Ureter (tissue), 1 donor: ENCODE measurements around the gene TMEM121. TPM values are rescaled to one million over a fixed set of nuclear protein-coding genes. Genes with fewer than 3 reads are reported as not detected.
"Not testable (repeated sequence)": the region's sequence is repeated elsewhere in the genome, so short reads cannot be mapped to it uniquely, and the experiment has no call there.

ENCODE experiments used
- DNase-seq: peaks from one replicate; pipeline ENCODE4 v3.0.0-alpha.2; 2020; ENCODE audit warnings: low spot score
- total RNA-seq: library from RNA; stranded (reverse); gene quantifications from one replicate; pipeline ENCODE4 v1.2.4, GENCODE V29; 2023
- donor health status: DM: yes; HTN: yes; CAD: no.

The TMEM121 gene
- total RNA-seq, 1 donor from 2014 or later, result 1.1 TPM

DNA sequence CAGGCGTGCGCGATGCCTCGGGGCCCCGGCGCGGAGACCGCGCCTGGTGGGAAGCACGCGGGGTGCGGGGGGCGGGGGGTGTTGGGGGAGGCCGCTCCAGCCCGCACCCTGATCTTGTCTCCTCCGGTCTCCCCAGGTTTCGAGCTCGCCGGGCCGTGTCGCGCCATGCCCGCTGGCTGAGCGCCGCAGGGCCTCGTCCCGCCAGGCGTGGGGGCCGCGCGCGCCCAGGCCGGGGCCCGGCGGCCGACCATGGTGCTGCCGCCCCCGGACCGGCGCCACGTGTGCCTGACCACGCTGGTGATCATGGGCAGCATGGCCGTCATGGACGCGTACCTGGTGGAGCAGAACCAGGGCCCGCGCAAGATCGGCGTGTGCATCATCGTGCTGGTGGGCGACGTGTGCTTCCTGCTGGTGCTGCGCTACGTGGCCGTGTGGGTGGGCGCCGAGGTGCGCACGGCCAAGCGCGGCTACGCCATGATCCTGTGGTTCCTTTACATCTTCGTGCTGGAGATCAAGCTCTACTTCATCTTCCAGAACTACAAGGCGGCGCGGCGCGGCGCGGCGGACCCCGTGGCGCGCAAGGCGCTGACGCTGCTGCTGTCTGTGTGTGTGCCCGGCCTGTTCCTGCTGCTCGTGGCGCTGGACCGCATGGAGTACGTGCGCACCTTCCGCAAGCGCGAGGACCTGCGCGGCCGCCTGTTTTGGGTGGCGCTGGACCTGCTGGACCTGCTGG lies 2.4 kb downstream of the TMEM121 start:
- DNase-seq, result no peak

DNA sequence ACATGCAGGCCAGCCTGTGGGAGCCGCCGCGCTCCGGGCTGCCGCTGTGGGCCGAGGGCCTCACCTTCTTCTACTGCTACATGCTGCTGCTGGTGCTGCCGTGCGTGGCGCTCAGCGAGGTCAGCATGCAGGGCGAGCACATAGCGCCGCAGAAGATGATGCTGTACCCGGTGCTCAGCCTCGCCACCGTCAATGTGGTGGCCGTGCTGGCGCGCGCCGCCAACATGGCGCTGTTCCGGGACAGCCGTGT lies 2.9 kb downstream of the TMEM121 start:
- no peak for DNase-seq

DNA sequence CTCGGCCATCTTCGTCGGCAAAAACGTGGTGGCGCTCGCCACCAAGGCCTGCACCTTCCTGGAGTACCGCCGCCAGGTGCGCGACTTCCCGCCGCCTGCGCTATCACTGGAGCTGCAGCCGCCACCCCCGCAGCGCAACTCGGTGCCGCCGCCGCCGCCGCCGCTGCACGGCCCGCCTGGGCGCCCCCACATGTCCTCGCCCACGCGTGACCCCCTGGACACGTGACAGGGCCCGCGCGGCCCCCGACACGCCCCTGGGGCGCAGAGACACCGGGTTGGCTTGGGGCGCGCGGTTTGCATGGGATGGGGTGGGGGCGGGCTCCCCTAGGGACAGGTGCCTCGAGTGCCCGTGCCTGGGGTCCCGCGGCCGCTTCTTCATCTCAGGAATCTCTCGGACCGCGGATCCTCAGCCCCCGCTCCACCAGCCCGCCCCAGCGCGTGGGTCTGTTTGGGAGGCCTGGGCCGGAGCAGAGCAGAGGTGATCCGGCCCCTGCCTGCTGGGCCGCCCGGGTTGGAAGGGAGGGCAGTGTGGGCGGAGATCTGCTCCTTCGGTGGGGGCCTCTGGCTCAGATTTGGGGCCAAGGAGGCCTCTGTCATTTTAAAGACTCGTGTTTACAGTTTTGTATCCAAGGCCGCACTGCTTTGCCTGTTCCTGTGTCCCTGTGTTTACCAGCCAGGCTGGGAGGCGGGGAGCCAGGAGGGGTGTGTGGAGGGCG lies 3.3 kb downstream of the TMEM121 start:
- DNase-seq, result no peak

GRCh38 chr14:105530285-105531087 lies 4.1 kb downstream of the TMEM121 start:
- DNase-seq, result no peak

GRCh38 chr14:105531088-105531893 lies 4.9 kb downstream of the TMEM121 start:
- DNase-seq, result no peak

DNA sequence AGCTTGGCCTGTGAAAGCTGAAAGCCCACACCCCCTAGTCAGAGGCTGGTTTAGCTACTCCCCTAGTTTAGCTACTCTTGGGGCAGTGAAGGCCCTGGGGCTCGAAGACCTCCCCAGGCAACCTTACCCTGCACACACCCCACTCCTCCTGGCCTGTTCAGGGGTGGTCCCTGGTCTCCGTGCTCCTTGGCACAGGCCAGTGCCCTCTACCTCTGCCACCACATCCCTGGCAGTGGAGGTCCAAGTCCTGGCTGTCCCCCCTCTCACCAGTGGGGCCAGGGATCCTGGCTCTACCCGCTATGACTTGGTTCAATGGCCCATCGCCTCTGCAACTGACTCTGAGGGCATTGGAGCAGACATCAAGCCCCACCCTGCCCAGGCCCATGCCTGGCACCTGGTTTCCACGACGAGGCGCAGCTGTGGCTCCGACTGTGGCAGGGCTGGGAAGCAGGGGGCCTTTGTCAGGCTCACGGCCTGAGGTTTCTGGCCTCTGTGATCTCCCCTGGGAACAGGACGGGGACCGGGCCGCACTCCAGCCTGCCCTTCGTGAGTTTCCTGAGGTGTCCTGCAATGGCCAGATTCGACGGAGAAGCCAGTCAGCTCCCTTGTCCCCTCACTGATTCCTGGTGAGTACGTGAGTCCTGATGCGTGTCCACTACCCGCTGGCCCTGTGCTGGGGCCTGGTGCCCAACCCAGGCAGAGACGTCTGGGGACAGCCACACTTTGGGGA lies 5.7 kb downstream of the TMEM121 start:
- no peak for DNase-seq

GRCh38 chr14:105532735-105533141 lies 6.4 kb downstream of the TMEM121 start:
- no peak for DNase-seq

- no peak for DNase-seq
These were observed 7.0 kb downstream of the TMEM121 start for GRCh38 chr14:105533391-105533790.

- DNase-seq, result no peak
These were observed 7.6 kb downstream of the TMEM121 start for GRCh38 chr14:105533811-105534498.

GRCh38 chr14:105534586-105534985 lies 8.2 kb downstream of the TMEM121 start:
- DNase-seq, result no peak

DNA sequence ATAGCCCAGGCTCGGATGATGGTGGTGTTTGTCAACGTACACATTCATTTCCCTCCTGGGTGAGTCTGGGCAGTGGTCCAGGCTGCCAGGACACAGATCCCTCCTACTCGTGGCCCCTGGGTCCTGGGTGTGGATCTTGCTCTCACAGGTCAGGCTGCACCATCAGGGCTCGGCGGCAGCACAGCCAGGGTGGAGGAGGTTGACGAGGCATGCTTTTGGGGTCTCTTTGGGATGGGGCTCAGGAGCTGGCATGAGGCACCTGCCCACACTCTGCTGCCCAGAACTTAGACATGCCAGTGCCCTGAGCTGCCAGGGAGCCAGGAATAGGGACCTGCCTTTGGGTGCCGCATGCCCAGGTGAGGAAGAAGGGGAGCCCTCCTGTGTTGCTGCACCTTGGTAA lies 9.7 kb downstream of the TMEM121 start:
- DNase-seq, result no peak

DNA sequence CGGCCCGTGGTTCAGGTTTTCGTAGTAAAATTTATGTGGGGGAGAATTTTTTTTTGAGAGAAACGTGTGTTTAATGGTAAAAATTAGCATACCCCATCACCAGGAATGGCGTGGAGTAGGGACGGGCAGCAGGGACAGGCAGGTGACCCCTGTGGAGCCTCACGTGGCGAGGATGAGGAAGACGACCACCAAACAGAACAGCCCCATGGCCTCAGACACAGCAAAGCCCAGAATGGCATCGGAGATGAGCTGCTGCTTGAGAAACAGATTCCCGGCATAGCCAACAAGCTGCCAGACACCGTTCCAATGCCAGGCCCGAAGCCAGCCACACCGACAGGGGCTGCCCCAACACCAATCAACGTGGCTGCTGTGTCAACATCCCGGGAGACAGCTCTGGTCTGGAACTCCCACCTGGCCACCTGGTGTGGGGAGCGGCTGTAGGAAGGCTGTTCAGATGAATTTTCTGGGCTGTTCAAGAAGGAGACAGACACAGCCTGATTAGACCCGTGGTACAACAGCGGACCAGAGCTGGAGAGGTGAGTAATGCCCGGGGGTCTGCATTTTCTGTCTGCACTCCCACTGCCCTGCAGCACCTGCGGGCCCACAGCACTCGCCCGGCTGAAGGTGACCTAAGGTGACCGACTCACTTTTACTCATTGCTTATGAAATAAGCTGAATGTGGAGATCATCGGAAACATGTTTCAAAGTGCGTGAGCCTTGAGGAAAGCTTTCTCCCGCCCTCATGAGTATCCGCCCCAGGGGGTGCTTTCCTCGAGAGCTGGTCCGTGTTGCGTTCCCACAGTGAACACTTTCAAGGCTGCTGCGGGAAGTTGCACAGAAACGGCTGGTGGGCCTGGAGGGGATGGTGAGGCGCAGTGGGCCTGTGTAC lies 10.6 kb downstream of the TMEM121 start:
- no peak for DNase-seq

DNA sequence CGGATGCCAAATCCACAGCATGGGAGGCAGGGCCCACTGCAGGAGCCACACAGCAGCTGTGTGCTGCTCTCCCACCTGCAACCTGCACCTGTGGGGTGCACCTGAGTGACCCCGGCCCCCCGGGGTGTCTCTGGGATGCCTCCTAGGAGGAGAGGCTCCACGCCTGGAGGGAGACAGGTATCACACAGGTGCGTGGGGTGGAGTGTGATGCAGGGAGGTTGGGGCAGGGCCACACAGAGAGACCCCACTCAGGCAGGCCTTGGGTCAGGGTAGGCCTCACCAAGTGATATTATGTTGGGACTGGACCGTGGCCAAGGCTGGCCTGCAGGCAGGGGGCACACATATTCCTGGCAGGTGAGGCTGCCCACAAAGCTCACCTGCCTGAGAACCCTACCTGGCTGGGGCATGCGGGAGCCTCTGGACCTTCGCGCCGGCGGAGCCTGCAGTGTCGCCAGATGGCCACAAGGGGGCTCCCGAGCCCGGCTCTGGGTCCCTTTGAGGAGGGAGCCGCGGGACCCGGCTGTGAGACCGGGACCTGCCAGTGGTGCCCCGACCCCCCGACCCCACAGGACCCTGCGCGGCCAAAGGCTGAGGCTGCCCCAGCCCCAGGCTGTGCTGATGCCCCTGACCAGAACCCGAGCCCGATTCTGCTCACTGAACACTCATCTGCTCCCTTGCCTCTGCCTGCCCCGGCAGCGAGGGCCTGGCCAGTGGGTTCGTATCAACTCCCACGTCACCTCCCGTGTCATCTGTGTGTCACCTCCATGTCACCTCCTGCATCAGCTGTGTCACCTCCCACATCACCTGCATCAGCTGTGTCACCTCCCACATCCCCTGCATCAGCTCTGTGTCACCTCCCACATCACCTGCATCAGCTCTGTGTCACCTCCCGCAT lies 11.4 kb downstream of the TMEM121 start:
- DNase-seq, result peak; percentile 54

DNA sequence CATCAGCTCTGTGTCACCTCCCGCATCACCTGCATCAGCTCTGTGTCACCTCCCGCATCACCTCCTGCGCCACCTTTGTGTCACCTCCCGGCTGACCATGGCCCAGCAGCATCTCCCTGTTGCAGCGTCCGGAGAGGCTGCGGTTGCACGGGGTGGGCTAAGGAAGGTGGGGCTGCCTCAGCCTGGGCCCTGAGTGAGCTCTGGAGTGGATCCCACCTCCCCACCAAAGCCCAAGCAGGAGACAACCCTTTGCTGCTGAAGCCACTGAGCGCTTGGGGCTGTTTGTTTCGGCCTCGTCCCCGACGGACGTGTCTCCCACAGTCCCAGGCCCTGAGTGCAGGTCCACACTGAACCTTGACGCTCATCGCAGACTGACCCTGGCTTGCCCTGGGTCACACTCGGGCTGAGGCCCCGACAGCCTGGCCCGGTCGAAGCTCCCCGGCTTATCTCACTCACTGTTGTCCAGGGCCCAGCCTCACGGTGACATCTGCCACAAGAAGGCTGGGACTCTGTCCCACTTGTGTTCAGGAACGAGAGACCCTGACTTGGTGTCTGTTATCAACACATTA lies 12.2 kb downstream of the TMEM121 start:
- DNase-seq, result no peak

GRCh38 chr14:105540811-105541210 lies 14.4 kb downstream of the TMEM121 start:
- no peak for DNase-seq

DNA sequence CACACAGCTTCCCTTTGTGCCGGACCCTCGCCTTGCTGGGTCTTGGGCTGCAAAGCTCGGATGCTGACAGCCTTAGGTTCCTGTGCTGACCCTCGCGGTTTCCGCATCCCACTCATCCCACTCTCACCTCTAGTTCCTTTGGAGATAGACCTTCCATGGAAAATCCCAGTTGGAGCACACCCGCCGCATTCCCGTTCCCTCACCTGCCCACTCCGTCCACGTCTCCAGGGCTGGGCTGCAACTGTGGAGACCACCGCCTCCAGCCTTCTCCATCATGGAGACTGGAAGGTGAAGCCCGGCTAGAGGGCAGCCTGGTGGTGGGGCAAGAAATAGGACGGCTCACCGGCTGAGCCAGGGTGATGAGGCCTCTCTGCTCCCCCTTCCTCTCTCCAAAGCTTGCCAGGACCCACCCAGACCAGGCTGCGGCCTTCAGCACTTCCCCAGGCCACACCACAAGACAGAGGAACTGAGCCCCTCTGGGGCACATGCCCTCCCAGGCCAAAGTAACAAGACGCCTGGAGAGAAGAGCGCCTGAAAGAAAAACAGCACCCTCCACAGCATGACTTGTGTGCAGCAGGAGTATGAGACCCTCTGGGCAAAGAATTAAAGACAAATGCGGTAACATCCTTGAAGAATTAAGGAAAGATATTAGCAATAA lies 15.0 kb downstream of the TMEM121 start:
- no peak for DNase-seq

DNA sequence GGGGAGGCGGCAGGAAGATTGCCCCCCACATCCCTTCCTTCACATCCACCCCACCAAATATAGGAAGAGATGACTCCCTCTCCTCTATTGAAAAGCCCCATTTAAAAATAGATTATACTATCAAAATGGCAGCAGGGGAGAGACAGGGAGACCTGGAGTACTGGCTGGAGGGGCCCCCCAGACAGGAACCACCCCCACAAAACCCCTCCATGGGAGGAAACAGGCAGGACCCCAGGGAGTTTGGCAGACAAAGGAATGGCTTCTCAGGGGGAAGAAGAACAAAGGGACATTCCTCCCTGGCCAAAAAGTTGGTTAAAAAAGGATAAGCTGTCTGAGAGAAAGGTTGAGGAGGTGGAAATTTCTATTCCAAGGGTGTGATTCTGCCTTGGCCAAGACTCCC lies 19.3 kb downstream of the TMEM121 start:
- DNase-seq, result not testable (repeated sequence)

- DNase-seq, result not testable (repeated sequence)
These were observed 20.0 kb downstream of the TMEM121 start for GRCh38 chr14:105546410-105546809.
